ENCODE results near the gene RNF213.

Gene RNF213

GRCh38 chr17:80376531-80376930 lies 115.9 kb downstream of the RNF213 start:
- no peak for DNase-seq

GRCh38 chr17:80377798-80378197 lies 117.1 kb downstream of the RNF213 start:
- no peak for DNase-seq

GRCh38 chr17:80379348-80379747 lies 118.7 kb downstream of the RNF213 start:
- no peak for DNase-seq

GRCh38 chr17:80380068-80380467 lies 119.4 kb downstream of the RNF213 start:
- DNase-seq, result no peak

- no peak for DNase-seq
Observed at GRCh38 chr17:80380555-80381002, 119.9 kb downstream of the RNF213 start.

- no peak for DNase-seq
Observed at GRCh38 chr17:80381416-80381923, 120.8 kb downstream of the RNF213 start.

GRCh38 chr17:80382446-80382845 lies 121.8 kb downstream of the RNF213 start:
- no peak for DNase-seq

GRCh38 chr17:80382956-80383355 lies 122.3 kb downstream of the RNF213 start:
- no peak for DNase-seq

- DNase-seq, result no peak
Observed at GRCh38 chr17:80384078-80384960, 123.7 kb downstream of the RNF213 start.

- DNase-seq, result no peak
Observed at GRCh38 chr17:80385046-80385445, 124.4 kb downstream of the RNF213 start.

- DNase-seq, result no peak
Observed at GRCh38 chr17:80386341-80386740, 125.7 kb downstream of the RNF213 start.

- DNase-seq, result no peak
Observed at GRCh38 chr17:80387071-80387470, 126.4 kb downstream of the RNF213 start.

GRCh38 chr17:80388175-80388574 lies 127.5 kb downstream of the RNF213 start:
- DNase-seq, result no peak

GRCh38 chr17:80388601-80389000 lies 127.9 kb downstream of the RNF213 start:
- no peak for DNase-seq

GRCh38 chr17:80389011-80389995 lies 128.7 kb downstream of the RNF213 start:
- no peak for DNase-seq

GRCh38 chr17:80393241-80393890 lies 132.7 kb downstream of the RNF213 start:
- DNase-seq, result no peak

- DNase-seq, result no peak
Observed at GRCh38 chr17:80393961-80394360, 133.3 kb downstream of the RNF213 start.

- DNase-seq, result no peak
Observed at GRCh38 chr17:80394629-80395216, 134.1 kb downstream of the RNF213 start.

- DNase-seq, result no peak
Observed at GRCh38 chr17:80395402-80396151, 134.9 kb downstream of the RNF213 start.

- DNase-seq, result no peak
Observed at GRCh38 chr17:80396157-80397033, 135.7 kb downstream of the RNF213 start.

- no peak for DNase-seq
Observed at GRCh38 chr17:80397034-80397387, 136.4 kb downstream of the RNF213 start.
